ENCODE results near the gene ZNF319.

The ZNF319 gene

DNA sequence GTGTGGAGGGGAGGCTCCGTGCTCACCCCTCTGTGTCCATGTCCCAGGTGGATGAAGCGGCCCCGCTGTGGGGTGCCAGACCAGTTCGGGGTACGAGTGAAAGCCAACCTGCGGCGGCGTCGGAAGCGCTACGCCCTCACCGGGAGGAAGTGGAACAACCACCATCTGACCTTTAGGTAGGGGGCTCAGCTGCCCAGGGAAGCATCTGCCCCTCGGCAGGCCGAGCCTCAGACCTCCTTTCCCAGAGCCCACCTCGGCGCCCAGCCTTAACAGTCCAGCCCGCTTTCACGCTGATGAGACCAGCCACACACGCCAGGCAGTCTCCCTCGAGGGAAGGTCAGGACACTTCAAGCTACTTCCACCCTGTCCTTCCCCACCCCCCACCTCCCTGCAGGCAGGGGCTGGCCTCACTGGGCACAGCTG, 37.8 kb upstream of the ZNF319 start:
- no peak for TF ChIP-seq CTCF (IDR thresholded peaks at IDR 0.05)
- no peaks in the 10 kb centered on the region for H3K9me3 ChIP-seq
- H3K36me3 ChIP-seq = no peaks in the 10 kb centered on the region
- H3K4me1 ChIP-seq (ENCODE audit: control insufficient read depth in 1 of 2, insufficient read depth in 1 of 2, low read depth in 1 of 2, low read length in 1 of 2) = no peaks in the 10 kb centered on the region
- H3K4me3 ChIP-seq (ENCODE audit: low read depth in 1 of 2, low read length in 1 of 2) = no peak overlapping the region
- H3K27ac ChIP-seq = no peak overlapping the region
- no peaks in the 10 kb centered on the region for H3K27me3 ChIP-seq

- Histone ChIP-seq H3K27me3 (no peaks in the 10 kb centered on the region), H3K4me3 (ENCODE audit: low read depth in 1 of 2, low read length in 1 of 2) (no peak overlapping the region), H3K27ac (no peak overlapping the region), H3K4me1 (ENCODE audit: control insufficient read depth in 1 of 2, insufficient read depth in 1 of 2, low read depth in 1 of 2, low read length in 1 of 2) (no peaks in the 10 kb centered on the region), H3K36me3 (no peaks in the 10 kb centered on the region), H3K9me3 (no peaks in the 10 kb centered on the region)
- TF ChIP-seq CTCF (IDR thresholded peaks at IDR 0.05) = no peak
These were observed 37.0 kb upstream of the ZNF319 start for GRCh38 chr16:58037365-58038057.

DNA sequence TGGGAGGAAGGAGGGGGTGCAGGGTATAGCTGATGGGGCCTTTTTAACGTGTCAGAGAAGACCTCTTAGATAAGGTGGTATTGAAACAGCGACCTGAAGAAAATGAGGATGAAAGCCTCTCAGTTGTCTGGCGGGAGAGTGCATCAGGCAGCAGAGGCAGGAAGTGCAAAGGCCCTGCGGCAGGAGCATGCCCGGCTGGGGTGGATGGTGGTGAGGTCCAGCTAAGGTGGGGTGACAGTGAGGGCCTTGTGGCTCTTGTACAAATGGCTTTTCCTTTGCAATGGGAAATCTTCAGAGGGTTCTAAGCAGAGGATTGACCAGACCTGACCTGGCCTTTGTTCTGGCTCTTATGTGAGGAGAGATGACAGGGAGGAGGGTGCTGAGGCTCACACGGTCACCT, 36.5 kb upstream of the ZNF319 start:
- H3K36me3 ChIP-seq = no peaks in the 10 kb centered on the region
- H3K27me3 ChIP-seq = no peaks in the 10 kb centered on the region
- H3K9me3 ChIP-seq = no peaks in the 10 kb centered on the region
- TF ChIP-seq CTCF (IDR thresholded peaks at IDR 0.05) = no peak
- no peaks in the 10 kb centered on the region for H3K4me1 ChIP-seq (ENCODE audit: control insufficient read depth in 1 of 2, insufficient read depth in 1 of 2, low read depth in 1 of 2, low read length in 1 of 2)
- no peak overlapping the region for H3K27ac ChIP-seq
- H3K4me3 ChIP-seq (ENCODE audit: low read depth in 1 of 2, low read length in 1 of 2) = no peak overlapping the region

GRCh38 chr16:58035356-58036170, 35.1 kb upstream of the ZNF319 start:
- no peaks in the 10 kb centered on the region for H3K36me3 ChIP-seq
- H3K27ac ChIP-seq = no peak overlapping the region
- H3K9me3 ChIP-seq = no peaks in the 10 kb centered on the region
- no peak for TF ChIP-seq CTCF (IDR thresholded peaks at IDR 0.05)
- H3K4me1 ChIP-seq (ENCODE audit: control insufficient read depth in 1 of 2, insufficient read depth in 1 of 2, low read depth in 1 of 2, low read length in 1 of 2) = no peaks in the 10 kb centered on the region
- H3K27me3 ChIP-seq = no peaks in the 10 kb centered on the region
- no peak overlapping the region for H3K4me3 ChIP-seq (ENCODE audit: low read depth in 1 of 2, low read length in 1 of 2)

DNA sequence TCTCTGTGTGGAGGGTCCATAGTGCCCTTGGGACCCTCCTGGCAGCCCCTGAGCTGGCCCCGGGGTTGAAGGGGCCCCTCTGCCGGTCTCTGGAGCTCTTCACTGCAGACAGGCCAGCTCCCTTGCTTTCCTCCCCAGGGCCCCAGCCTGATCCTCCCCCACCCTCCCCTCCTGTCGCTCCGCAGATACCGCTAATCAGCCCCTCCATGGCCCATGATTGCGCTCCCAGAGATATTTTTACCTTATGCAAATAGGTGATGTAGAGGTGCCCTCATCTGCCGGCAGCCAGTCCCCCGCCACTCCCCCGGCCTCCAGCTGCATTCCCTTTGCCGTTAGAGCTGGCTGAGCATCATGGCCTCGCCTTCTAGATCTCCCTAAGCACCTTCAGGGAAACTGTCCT, 34.3 kb upstream of the ZNF319 start:
- H3K27me3 ChIP-seq = peaks cover under 1% of the 10 kb centered on the region
- no peak for TF ChIP-seq CTCF (IDR thresholded peaks at IDR 0.05)
- no peak overlapping the region for H3K4me3 ChIP-seq (ENCODE audit: low read depth in 1 of 2, low read length in 1 of 2)
- H3K27ac ChIP-seq = no peak overlapping the region
- no peaks in the 10 kb centered on the region for H3K9me3 ChIP-seq
- H3K36me3 ChIP-seq = no peaks in the 10 kb centered on the region
- H3K4me1 ChIP-seq (ENCODE audit: control insufficient read depth in 1 of 2, insufficient read depth in 1 of 2, low read depth in 1 of 2, low read length in 1 of 2) = no peaks in the 10 kb centered on the region
